HG03521 (cell line): ENCODE data around the gene S100A9.
"Not testable (repeated sequence)": the region's sequence is repeated elsewhere in the genome, so short reads cannot be mapped to it uniquely, and the experiment has no call there.

ENCODE experiments used
- ATAC-seq: cut with Tn5 transposase; IDR thresholded peaks from one replicate; pipeline ENCODE4 v1.9.1; 2021; ENCODE audit warnings: mild to moderate bottlenecking, moderate library complexity; ENCODE audit not compliant: unreplicated experiment

S100A9 gene

DNA sequence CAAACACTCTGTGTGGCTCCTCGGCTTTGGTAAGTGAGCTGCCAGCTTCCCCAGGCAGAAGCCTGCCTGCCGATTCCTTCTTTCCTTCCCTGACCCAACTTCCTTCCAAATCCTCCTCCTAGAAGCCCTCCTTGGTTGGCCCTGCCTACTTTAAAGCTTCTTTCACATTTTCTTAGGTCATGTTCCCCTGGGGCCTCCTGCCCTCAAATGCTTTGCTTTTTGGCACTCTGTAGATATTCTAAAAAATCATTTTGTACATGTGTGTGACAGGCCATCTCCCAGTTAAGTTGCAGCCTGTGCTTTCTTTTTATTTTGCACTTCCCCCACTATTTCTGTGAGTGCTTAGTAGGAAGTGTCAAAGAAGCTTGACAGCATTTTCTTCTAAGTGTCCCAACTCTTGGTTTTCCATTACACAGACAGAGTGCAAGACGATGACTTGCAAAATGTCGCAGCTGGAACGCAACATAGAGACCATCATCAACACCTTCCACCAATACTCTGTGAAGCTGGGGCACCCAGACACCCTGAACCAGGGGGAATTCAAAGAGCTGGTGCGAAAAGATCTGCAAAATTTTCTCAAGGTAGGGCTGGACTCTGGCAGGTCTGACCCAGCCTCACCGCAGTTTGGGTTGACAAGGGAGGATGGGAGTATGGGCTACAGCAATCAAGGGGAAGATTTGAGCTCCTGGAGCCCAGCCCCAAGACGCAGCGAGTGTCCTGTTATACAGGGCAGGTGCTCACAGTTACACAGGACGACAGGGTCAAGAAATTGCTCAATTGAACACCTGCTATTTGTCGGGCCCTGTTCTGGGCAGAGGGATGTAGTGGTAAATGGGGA is at the start of gene S100A9:
Gene S100A9, plus strand, starts transcription at position 2 of the 838 bp plus-strand sequence. Its CDS starts 430 bp downstream, at position 432.
- no peak for ATAC-seq

- no peak for ATAC-seq
These were observed 49.1 kb upstream of the S100A9 start for GRCh38 chr1:153308540-153308939.

DNA sequence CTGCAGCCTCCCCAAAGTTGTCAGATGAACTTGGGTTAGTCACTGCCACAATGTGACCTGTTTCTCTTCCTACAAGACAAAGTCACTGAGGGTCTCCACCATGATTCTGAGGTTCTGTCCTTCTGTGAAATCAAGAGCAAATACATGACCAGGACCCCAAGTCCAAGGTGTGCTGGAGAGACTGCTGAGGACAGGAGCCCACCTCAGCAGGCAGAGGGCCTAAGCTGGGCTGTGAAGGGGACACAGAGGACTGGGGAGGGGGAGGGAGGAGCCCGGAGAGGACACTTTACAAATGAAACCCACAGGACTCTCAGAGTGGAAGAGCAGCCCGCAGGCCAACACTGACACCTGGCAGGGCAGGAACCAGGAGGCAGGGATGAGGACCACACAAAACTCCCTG is 48.2 kb upstream of the S100A9 start:
- no peak for ATAC-seq

GRCh38 chr1:153310526-153310925 is 47.1 kb upstream of the S100A9 start:
- ATAC-seq, result no peak

DNA sequence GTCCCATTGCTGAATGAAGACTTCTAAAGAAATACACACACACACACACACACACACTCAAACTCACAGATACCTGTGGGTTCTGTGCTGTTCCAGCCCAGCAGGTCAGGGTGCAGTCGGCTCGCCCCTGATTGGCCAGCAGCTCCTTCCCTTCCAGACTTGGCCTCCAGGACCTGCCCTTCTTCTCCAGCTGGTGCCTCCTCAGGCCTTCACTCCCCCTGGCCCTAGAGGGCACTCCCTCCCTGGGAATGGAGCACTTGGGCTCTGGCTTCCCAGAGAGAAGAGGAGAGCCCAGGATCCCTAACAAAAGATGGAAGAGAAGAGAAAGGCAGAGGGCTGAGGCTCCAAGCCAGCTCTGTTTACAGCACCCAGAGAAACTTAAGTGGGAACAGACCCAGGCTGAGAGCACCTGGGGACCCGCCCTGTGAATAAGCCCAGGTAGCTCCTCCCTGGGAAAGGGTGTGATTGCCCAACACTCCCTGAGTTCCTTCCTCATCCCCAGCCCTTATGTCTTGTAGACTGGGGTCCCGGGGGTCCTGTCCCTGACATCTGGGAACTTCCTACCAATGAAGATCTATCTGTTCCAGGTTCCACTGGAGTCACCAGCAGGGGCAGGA is 45.0 kb upstream of the S100A9 start, which contains the start of gene PGLYRP3:
Gene PGLYRP3, minus strand, starts transcription at position 383 of the 617 bp plus-strand sequence. CDS start 2,287 bp downstream, outside the sequence.
- no peak for ATAC-seq

- no peak for ATAC-seq
These were observed 44.4 kb upstream of the S100A9 start for GRCh38 chr1:153313288-153313687.

- ATAC-seq, result not testable (repeated sequence)
These were observed 43.3 kb upstream of the S100A9 start for GRCh38 chr1:153314388-153314787.

GRCh38 chr1:153316013-153316412 is 41.6 kb upstream of the S100A9 start:
- ATAC-seq, result not testable (repeated sequence)

- not testable (repeated sequence) for ATAC-seq
These were observed 39.5 kb upstream of the S100A9 start for GRCh38 chr1:153318145-153318544.

GRCh38 chr1:153322568-153322967 is 35.1 kb upstream of the S100A9 start:
- no peak for ATAC-seq

GRCh38 chr1:153324912-153325311 is 32.7 kb upstream of the S100A9 start:
- ATAC-seq, result no peak

GRCh38 chr1:153333902-153334301 is 23.8 kb upstream of the S100A9 start:
- no peak for ATAC-seq

DNA sequence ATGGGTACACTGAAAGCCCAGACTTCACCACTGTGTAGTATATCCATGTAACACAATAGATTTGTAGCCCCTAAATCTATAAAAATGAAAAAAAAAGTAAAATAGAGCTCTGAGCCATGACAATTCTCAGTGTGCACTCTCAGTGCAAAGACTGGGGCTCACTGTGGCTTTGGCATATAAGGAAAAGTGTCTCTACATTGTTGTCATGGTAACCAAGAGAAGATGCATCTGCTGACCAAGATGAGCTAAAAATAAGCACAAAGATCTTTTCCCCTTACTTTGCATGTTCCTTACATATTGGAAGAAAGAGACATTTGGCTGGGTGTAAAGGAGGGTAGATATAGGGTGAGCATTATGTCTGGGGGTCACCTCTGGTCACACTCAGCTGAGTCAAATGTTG is 21.0 kb upstream of the S100A9 start:
- no peak for ATAC-seq

DNA sequence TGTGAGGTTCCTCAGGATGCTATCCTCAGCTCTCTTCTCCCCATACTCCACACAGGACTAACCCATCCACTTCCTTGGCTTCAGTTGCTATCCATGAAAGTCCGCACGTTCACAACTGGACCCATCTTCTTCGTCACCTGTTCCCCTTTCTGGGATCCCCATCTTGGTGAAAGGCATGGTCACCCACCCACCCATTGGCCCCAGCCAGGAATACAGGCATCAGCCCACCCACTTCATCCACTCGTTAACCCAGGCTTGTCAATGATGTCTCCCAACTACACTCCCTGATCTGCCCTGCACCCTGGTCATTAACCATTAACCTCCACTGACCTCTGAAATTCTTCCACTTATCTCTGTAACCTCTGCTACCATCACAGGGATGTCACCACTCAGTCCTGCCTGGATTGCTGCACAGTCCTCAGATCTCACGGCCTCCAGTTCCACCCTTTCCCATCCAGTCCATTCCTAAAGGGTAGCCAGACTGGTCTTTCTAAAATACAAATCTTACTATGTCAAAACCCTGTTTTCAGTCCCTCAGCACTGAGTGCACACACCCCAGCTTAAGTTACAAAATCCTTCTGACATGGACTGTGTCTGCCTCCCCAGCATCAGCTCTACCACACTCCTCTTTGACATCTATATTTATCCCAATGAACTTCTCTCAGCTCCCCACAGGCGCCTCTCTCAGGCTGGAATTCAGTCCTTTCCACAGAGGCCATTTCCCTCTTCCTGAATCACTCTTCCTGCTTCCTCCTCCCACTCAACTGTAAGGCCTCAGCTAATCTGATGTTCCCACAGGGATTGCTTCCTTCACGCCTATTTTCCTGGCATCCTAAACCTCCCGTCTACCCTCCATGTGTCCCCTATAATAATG is 19.4 kb upstream of the S100A9 start:
- no peak for ATAC-seq

DNA sequence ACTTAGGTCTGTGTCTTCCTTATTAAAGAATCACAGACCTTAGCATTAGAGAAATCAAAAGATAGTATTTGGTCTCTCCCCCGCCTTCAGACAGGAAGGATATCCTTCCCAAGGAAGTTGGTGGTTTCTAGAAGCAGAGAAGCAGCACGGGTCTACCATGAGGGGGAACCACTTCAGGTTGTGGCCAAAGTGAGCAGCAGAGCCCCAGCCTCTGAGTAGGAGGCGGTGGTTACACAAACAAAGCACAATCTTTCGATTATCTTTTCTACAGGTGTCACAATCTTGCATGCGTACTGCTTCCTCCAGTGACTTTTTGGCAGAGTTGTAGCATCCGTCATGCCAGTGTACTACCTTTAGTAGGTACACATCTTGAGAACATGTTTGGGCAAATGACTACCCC is 17.9 kb upstream of the S100A9 start:
- no peak for ATAC-seq

DNA sequence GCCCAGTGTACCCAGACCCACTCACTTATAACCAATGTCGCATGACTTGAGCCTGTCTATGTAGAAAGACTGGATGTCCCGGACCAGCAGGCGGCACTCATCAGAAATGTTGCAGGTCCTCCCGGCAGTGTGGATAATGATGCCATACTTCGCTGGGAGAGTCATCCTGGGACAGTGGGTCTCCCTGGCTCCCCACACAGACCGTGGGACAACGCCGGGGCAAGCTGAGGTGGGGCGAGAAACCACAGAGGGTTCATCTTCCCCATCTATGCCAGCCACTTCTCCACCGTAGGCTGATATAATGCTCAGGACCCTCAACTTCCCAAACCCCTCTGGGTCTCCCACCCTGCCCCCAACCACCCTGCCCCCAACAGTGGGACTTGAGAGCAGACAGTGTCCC is 17.3 kb upstream of the S100A9 start:
- ATAC-seq, result no peak

- ATAC-seq, result no peak
These were observed 16.2 kb upstream of the S100A9 start for GRCh38 chr1:153341431-153341934.

DNA sequence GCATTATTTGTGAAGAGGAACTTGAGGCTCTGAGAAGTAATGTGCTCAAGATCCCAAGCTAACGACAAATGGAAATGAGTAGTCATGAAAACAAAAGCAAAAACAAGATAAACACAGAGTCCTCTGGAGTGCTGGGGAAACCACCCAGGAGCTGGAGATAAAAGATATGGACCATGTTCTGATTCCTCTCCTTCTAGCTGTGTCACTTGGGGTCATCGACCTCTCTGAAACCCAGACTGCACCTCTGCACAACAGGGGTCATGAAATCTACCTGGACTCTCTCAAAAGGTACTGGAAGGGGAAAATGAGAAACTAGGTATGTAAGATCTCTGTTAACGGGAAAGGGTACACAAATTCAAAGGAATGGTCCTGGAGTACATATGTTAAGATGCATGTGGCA is 15.5 kb upstream of the S100A9 start:
- ATAC-seq, result no peak

GRCh38 chr1:153343040-153343681 is 14.5 kb upstream of the S100A9 start:
- no peak for ATAC-seq
